ENCODE measurements around the gene MARCHF11.

The MARCHF11 gene

GRCh38 chr5:16179511-16179935 lies at the start of gene MARCHF11:
TSS of gene MARCHF11 (minus strand) at chr5:16179791. CDS start at chr5:16179575, 216 bp downstream.
- Mint-ChIP-seq H3K27ac (no peak within 1 kb of the TSS), H3K27me3 (peaks cover 59% of the 10 kb centered on the region), H3K4me1 (ENCODE audit: low read depth) (peaks cover 3% of the 10 kb centered on the region), H3K9me3 (peaks cover 16% of the 10 kb centered on the region), H3K4me3 (no peak within 1 kb of the TSS), H3K36me3 (ENCODE audit: low read depth) (peaks cover 5% of the 10 kb centered on the region)

GRCh38 chr5:16225927-16226326 lies 46.3 kb upstream of the MARCHF11 start:
- Mint-ChIP-seq H3K36me3 (ENCODE audit: low read depth) (no peaks in the 10 kb centered on the region), H3K27me3 (peaks cover 4% of the 10 kb centered on the region), H3K9me3 (no peaks in the 10 kb centered on the region), H3K4me3 (no peak overlapping the region), H3K27ac (no peak overlapping the region), H3K4me1 (ENCODE audit: low read depth) (no peaks in the 10 kb centered on the region)

- Mint-ChIP-seq H3K4me3 (no peak overlapping the region), H3K9me3 (peaks cover 10% of the 10 kb centered on the region), H3K36me3 (ENCODE audit: low read depth) (no peaks in the 10 kb centered on the region), H3K27me3 (peaks cover 2% of the 10 kb centered on the region), H3K27ac (no peak overlapping the region), H3K4me1 (ENCODE audit: low read depth) (no peaks in the 10 kb centered on the region)
These were observed 12.7 kb upstream of the MARCHF11 start for GRCh38 chr5:16192311-16192710.

- Mint-ChIP-seq H3K9me3 (peaks cover 15% of the 10 kb centered on the region), H3K4me3 (no peak overlapping the region), H3K27me3 (peaks cover 53% of the 10 kb centered on the region), H3K36me3 (ENCODE audit: low read depth) (peaks cover 5% of the 10 kb centered on the region), H3K27ac (no peak overlapping the region), H3K4me1 (ENCODE audit: low read depth) (peaks cover 3% of the 10 kb centered on the region)
These were observed 1.1 kb upstream of the MARCHF11 start for GRCh38 chr5:16180789-16181082.

- Mint-ChIP-seq H3K4me1 (ENCODE audit: low read depth) (peaks cover 3% of the 10 kb centered on the region), H3K4me3 (no peak overlapping the region), H3K27ac (no peak overlapping the region), H3K27me3 (peaks cover 59% of the 10 kb centered on the region), H3K36me3 (ENCODE audit: low read depth) (peaks cover 5% of the 10 kb centered on the region), H3K9me3 (peaks cover 15% of the 10 kb centered on the region)
These were observed 571 bp upstream of the MARCHF11 start for GRCh38 chr5:16179936-16180788.

- peaks cover 59% of the 10 kb centered on the region for H3K27me3 Mint-ChIP-seq
- no peak overlapping the region for H3K27ac Mint-ChIP-seq
- peaks cover 21% of the 10 kb centered on the region for H3K9me3 Mint-ChIP-seq
- H3K4me3 Mint-ChIP-seq, result no peak overlapping the region
- H3K36me3 Mint-ChIP-seq (ENCODE audit: low read depth), result peaks cover 5% of the 10 kb centered on the region
- peaks cover 3% of the 10 kb centered on the region for H3K4me1 Mint-ChIP-seq (ENCODE audit: low read depth)
These were observed 732 bp downstream of the MARCHF11 start for GRCh38 chr5:16178745-16179372.

GRCh38 chr5:16169550-16169949 lies 10.0 kb downstream of the MARCHF11 start:
- H3K9me3 Mint-ChIP-seq, result peaks cover 10% of the 10 kb centered on the region
- H3K27me3 Mint-ChIP-seq, result peaks cover 3% of the 10 kb centered on the region
- H3K27ac Mint-ChIP-seq, result no peak overlapping the region
- H3K4me1 Mint-ChIP-seq (ENCODE audit: low read depth), result no peaks in the 10 kb centered on the region
- no peaks in the 10 kb centered on the region for H3K36me3 Mint-ChIP-seq (ENCODE audit: low read depth)
- H3K4me3 Mint-ChIP-seq, result no peak overlapping the region

- Mint-ChIP-seq H3K4me3 (no peak overlapping the region), H3K9me3 (no peaks in the 10 kb centered on the region), H3K4me1 (ENCODE audit: low read depth) (no peaks in the 10 kb centered on the region), H3K27ac (no peak overlapping the region), H3K36me3 (ENCODE audit: low read depth) (no peaks in the 10 kb centered on the region), H3K27me3 (no peaks in the 10 kb centered on the region)
These were observed 18.9 kb downstream of the MARCHF11 start for GRCh38 chr5:16160706-16161105.

- no peak overlapping the region for H3K4me3 Mint-ChIP-seq
- H3K27me3 Mint-ChIP-seq, result no peaks in the 10 kb centered on the region
- no peaks in the 10 kb centered on the region for H3K9me3 Mint-ChIP-seq
- no peak overlapping the region for H3K27ac Mint-ChIP-seq
- no peaks in the 10 kb centered on the region for H3K36me3 Mint-ChIP-seq (ENCODE audit: low read depth)
- no peaks in the 10 kb centered on the region for H3K4me1 Mint-ChIP-seq (ENCODE audit: low read depth)
These were observed 20.0 kb downstream of the MARCHF11 start for GRCh38 chr5:16159636-16160035.

GRCh38 chr5:16156152-16156551 lies 23.4 kb downstream of the MARCHF11 start:
- Mint-ChIP-seq H3K27me3 (peaks cover 5% of the 10 kb centered on the region), H3K36me3 (ENCODE audit: low read depth) (no peaks in the 10 kb centered on the region), H3K27ac (no peak overlapping the region), H3K9me3 (no peaks in the 10 kb centered on the region), H3K4me1 (ENCODE audit: low read depth) (no peaks in the 10 kb centered on the region), H3K4me3 (no peak overlapping the region)

- Mint-ChIP-seq H3K27ac (no peak overlapping the region), H3K4me3 (no peak overlapping the region), H3K4me1 (ENCODE audit: low read depth) (no peaks in the 10 kb centered on the region), H3K36me3 (ENCODE audit: low read depth) (no peaks in the 10 kb centered on the region), H3K27me3 (peaks cover 5% of the 10 kb centered on the region), H3K9me3 (peaks cover 4% of the 10 kb centered on the region)
These were observed 26.7 kb downstream of the MARCHF11 start for GRCh38 chr5:16152601-16153568.

GRCh38 chr5:16149621-16150020 lies 30.0 kb downstream of the MARCHF11 start:
- Mint-ChIP-seq H3K9me3 (peaks cover 7% of the 10 kb centered on the region), H3K27ac (no peak overlapping the region), H3K4me1 (ENCODE audit: low read depth) (no peaks in the 10 kb centered on the region), H3K4me3 (no peak overlapping the region), H3K36me3 (ENCODE audit: low read depth) (no peaks in the 10 kb centered on the region), H3K27me3 (peaks cover 5% of the 10 kb centered on the region)

- peaks cover 11% of the 10 kb centered on the region for H3K9me3 Mint-ChIP-seq
- no peaks in the 10 kb centered on the region for H3K27me3 Mint-ChIP-seq
- H3K36me3 Mint-ChIP-seq (ENCODE audit: low read depth), result no peaks in the 10 kb centered on the region
- no peak overlapping the region for H3K27ac Mint-ChIP-seq
- H3K4me1 Mint-ChIP-seq (ENCODE audit: low read depth), result no peaks in the 10 kb centered on the region
- H3K4me3 Mint-ChIP-seq, result no peak overlapping the region
These were observed 32.3 kb downstream of the MARCHF11 start for GRCh38 chr5:16147179-16147900.

GRCh38 chr5:16144416-16144815 lies 35.2 kb downstream of the MARCHF11 start:
- no peak overlapping the region for H3K4me3 Mint-ChIP-seq
- H3K4me1 Mint-ChIP-seq (ENCODE audit: low read depth), result no peaks in the 10 kb centered on the region
- no peaks in the 10 kb centered on the region for H3K27me3 Mint-ChIP-seq
- H3K27ac Mint-ChIP-seq, result no peak overlapping the region
- H3K9me3 Mint-ChIP-seq, result peaks cover 11% of the 10 kb centered on the region
- no peaks in the 10 kb centered on the region for H3K36me3 Mint-ChIP-seq (ENCODE audit: low read depth)
